HG03135 (cell line): ENCODE results near the gene RALGAPA2.
A peak's percentile ranks its signal among the peaks of the same experiment; 100 is the strongest.

ENCODE experiments used
- ATAC-seq: cut with Tn5 transposase; IDR thresholded peaks from one replicate; pipeline ENCODE4 v1.9.1; 2021; ENCODE audit warnings: mild to moderate bottlenecking, moderate library complexity; ENCODE audit not compliant: unreplicated experiment

The RALGAPA2 gene

GRCh38 chr20:20501128-20501527, 211.3 kb downstream of the RALGAPA2 start:
- ATAC-seq = no peak

GRCh38 chr20:20500312-20500711, 212.1 kb downstream of the RALGAPA2 start:
- ATAC-seq = no peak

- ATAC-seq = no peak
These were observed 213.0 kb downstream of the RALGAPA2 start for GRCh38 chr20:20499439-20499838.

DNA sequence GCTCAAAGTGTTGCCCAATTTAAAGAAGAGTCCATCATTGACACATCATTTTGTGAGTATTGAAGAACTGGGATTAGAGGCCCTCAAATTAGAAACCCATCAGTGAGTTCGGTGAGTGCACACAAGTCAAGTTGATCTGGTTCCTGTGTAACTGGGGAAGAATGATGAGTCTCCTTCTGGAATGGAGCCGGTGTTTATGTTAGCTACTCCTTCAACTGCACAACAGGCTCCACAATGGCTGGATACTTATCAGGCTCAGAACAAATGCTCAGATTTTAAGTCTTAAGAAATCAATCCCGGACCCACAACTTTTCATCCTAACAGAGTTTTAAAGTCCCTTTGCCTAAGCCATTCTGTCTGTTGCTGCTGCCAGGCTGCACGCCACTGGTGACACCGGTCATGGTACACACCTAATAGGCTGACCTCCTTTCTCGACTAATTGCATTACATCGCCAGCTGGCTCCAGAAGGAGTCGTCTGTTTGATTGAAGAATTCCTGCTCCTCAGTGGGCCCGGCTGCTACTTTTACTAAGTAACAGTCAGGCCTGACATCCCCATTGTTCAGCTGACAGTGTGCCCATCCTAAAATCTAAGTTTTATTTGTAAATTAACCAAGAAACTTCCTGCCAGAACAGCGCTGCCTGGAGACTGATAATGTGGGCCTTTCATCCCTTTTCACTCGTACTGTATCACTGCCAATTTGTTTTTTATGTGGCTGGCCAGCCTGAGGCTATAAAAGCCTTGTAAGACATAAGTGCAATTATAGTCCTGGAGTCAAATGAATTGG, 214.2 kb downstream of the RALGAPA2 start:
- ATAC-seq = no peak

DNA sequence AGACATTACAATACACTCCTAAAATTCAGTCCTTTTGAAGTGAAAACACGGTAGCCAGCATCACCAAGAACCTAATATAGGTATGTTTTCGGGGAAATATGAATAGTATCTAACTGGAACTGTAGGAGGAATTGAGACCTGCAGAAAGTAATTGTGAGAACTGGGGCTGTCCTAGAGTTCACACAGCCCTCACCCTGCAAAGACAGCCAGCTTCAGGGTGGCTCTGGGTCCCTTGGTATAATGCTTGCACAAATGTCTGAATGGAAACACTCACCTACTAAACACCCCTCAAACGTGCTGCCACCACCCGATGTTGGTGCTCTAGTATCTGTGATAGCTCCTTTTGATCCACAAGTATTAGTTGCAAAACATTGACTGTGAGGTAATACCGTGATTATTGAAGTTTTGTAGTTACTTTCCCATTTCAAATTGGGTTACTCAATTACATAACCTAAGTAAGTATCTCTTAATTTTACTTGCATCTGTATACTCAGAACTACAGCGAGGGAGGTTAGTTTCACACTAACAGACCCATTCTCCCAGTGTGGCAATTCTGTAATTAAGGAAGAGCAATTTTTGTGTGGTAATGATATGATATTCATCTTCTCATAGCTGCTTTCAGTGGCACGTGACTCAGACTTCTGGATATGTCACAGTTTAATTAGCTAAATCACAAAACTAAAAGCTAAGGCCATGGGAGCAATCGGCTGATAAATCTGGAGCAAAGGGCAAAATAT, 215.0 kb downstream of the RALGAPA2 start:
- ATAC-seq = no peak

DNA sequence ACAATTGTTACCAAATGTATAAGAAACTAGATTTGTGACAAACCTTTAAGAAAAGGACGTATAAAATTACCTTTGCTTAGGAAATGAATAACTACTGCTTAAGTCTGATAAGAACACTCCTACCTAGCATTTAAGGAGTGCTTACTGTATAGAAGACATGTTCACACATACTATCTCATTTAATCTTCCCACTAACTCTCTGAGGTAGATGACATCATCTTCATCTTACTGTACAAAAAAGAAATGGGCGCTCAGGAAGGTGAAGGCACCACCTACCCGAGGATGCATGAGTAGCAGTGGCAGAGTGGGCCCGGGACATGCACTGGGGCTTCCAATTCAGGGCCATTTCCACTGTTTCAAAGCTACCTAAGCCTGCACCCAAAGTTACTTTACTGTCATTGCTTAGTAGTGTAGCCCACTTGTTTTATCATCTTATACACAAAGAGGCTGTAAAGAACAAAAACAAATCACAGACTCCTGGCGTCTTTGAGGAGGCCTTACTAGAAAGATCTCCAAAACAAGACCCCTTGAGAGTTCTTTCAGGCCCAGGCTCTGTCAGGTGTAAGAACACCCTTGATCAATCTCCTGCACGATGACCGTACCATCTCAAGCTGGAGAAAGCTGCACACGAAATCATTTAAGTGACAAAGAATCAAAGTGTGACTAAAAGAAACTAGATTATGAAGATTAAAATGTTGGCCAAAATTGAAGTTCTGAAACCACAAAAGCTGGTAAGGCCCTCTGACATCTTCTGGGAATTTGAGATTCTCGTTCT, 216.5 kb downstream of the RALGAPA2 start:
- no peak for ATAC-seq

- no peak for ATAC-seq
These were observed 218.7 kb downstream of the RALGAPA2 start for GRCh38 chr20:20493701-20494100.

- no peak for ATAC-seq
These were observed 219.7 kb downstream of the RALGAPA2 start for GRCh38 chr20:20492521-20493332.

DNA sequence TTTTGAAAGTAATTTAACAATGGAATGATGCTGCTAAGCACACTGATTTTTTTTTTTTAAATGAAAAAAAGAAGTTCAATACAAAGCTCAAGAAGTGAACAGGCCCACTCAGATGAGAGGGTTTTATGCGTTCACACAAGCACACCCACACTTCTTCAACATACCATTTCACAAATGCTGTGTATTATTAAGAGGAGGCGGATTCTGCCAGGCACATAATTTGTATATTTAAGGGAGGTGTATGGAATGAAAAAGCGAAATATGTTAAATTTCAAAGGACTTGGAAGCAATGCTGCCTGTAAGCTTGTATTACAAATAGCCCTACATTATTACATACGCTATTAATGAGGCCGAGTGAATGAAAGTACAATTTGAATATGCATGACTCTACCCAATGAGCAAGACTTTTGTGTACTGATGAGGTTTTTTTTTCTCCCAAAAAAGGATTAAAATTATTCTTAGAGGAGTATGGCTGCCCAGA, 220.6 kb downstream of the RALGAPA2 start:
- ATAC-seq = no peak

- no peak for ATAC-seq
These were observed 221.2 kb downstream of the RALGAPA2 start for GRCh38 chr20:20491110-20491783.

- ATAC-seq = no peak
These were observed 221.8 kb downstream of the RALGAPA2 start for GRCh38 chr20:20490673-20491072.

DNA sequence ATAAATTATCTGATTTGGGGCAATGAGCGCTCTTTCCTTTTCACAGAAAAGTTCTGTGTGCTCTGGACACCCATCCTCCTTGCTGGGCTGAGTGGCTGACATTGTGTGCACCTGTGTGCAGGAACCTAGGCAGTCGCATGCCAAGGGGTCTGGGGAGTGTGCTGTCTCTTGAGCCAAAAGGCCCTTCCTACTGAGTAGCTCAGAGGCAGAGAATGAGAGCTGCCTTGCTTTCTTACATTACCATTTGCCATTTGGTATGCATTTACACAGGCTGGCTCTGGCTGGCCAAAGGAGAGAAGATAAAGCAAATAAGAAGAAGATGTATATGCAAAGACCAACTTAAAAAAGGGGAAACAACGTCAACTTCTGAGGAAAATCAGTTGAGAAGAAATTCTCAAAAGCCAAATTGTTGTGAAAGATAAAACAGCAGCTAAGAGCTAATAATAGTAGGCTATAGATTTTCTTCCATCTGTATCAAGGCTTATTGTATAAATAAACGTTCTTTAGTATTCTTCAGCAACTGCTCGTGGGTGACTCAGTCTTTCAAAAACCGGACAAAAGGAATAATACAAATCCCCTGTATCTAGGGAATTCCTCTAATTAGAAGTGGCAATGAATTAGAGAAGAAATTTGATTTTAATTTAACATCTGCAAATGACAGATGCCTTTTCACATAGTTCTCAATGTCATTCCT, 222.6 kb downstream of the RALGAPA2 start:
- peak; percentile 35 for ATAC-seq

DNA sequence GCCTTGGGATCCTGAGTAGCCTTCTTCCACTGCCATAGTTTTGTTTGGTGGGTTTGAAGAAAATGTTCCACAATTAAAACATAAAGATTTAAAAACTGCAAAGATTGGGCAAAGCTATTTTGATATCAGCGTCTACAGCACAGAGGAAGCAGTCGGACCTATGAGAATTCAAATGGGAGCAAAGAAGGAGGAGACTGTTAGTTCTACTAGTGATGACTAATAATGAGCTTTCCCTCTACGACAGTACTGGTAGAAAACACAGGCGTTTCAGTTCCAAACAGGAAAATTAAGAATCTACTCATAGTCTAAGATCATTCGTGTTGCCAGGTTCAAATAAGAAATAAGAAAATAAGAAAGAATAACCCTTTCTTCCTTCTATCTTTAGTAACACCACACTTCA, 223.4 kb downstream of the RALGAPA2 start:
- peak; percentile 82 for ATAC-seq

- no peak for ATAC-seq
These were observed 224.1 kb downstream of the RALGAPA2 start for GRCh38 chr20:20488388-20488787.

- no peak for ATAC-seq
These were observed 224.6 kb downstream of the RALGAPA2 start for GRCh38 chr20:20487811-20488210.

GRCh38 chr20:20483328-20483727, 229.1 kb downstream of the RALGAPA2 start:
- ATAC-seq = no peak

- ATAC-seq = no peak
These were observed 230.0 kb downstream of the RALGAPA2 start for GRCh38 chr20:20482453-20482852.

GRCh38 chr20:20480689-20481088, 231.8 kb downstream of the RALGAPA2 start:
- ATAC-seq = no peak

GRCh38 chr20:20480126-20480525, 232.3 kb downstream of the RALGAPA2 start:
- no peak for ATAC-seq
